Peyer's patch (tissue), 4 donors: ENCODE results near the gene FKRP.

ENCODE experiments used
- POLR2A ChIP-seq, 2 donors: fragments of 450-650 bp; IDR thresholded peaks; one replicate each; pipeline ENCODE4 v1.5.1; 2017; ENCODE audit warnings: antibody characterized with exemption in 2 of 2, mild to moderate bottlenecking in 2 of 2, moderate library complexity in 2 of 2
- TF ChIP-seq, protein P1 (sequence below), 6 experiments: fragments of 450-650 bp in 4 of 6; fragments of 200-600 bp in 2 of 6; sonication (generic) in 1 of 6; IDR thresholded peaks; one replicate each; pipeline ENCODE4 v1.5.1; 2017 to 2019; ENCODE audit warnings: antibody characterized with exemption in 6 of 6, mild to moderate bottlenecking in 3 of 6, moderate library complexity in 1 of 6

DNA sequence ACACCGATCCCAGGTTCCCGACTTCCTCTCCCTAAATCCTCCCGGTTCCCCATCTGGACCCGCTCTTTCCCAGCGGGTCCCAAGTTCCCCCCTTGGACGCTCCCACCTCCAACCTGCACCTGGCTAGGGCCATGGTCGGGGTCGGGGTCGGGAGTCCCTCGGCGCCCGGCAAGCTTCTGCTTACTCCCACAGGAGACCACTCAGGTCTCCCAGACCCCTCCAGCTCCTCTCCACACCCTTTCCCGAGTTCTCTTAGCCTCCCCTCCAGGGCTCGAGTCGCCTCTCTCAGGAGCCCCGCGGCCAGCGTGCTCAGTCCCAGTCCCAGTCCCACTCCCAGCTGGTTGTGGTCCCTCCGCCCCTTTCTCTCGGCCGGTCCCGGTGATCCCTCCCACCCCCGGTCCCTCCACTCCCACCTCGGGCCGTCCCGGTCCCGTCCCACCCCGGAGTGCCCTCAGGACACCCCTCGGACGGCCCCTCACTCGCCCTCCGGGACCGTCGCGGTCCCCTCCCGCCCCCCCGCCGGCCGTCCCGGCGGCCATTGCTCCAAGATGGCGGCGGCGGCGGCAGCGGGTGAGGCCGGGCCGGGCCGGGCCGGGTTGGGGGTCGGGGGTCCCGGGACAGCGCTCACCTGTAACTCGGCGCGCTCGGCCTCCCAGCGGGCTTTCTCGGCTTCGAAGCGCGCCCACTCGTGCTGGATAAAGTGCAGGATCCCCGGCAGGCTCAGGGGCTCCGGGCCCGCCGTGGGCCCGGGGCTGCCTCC lies at the start of gene FKRP:
- no peak for TF ChIP-seq POLR2A (IDR thresholded peaks at IDR 0.05)
- TF ChIP-seq, protein P1, sequence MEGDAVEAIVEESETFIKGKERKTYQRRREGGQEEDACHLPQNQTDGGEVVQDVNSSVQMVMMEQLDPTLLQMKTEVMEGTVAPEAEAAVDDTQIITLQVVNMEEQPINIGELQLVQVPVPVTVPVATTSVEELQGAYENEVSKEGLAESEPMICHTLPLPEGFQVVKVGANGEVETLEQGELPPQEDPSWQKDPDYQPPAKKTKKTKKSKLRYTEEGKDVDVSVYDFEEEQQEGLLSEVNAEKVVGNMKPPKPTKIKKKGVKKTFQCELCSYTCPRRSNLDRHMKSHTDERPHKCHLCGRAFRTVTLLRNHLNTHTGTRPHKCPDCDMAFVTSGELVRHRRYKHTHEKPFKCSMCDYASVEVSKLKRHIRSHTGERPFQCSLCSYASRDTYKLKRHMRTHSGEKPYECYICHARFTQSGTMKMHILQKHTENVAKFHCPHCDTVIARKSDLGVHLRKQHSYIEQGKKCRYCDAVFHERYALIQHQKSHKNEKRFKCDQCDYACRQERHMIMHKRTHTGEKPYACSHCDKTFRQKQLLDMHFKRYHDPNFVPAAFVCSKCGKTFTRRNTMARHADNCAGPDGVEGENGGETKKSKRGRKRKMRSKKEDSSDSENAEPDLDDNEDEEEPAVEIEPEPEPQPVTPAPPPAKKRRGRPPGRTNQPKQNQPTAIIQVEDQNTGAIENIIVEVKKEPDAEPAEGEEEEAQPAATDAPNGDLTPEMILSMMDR (IDR thresholded peaks at IDR 0.05) = no peak
